HEK293 (cell line): Measurements from ENCODE around the gene EXOC1.

Experiments used
- CTCF ChIA-PET: fragments of 350-600 bp; formaldehyde crosslinking; extraction: SDS; loops from one replicate; lab custom pipeline; 2021; ENCODE audit warnings: antibody characterized with exemption; lab: Yijun Ruan, JAX
- POLR2A ChIA-PET: fragments of 300-600 bp; formaldehyde crosslinking; extraction: SDS; loops from one replicate; lab custom pipeline; 2020; ENCODE audit warnings: antibody characterized with exemption, inconsistent platforms; lab: Yijun Ruan, JAX
- H3K27ac ChIP-seq: fragments of 200-500 bp; sonication (Bioruptor generic); 2 replicates; pipeline ENCODE4 v1.5.1; 2014; ENCODE audit warnings: low read depth, low read length, control low read depth, inconsistent platforms; ENCODE audit errors: extremely low read depth
- H3K36me3 ChIP-seq, 2 experiments: fragments of 200-500 bp in 1 of 2; sonication (Bioruptor generic) in 1 of 2; 1 replicate in 1 of 2; 2 replicates in 1 of 2; pipeline ENCODE4 v1.5.1; 2014 to 2017; ENCODE audit warnings: inconsistent platforms in 2 of 2, low read length in 2 of 2; ENCODE audit not compliant: control insufficient read depth in 2 of 2, insufficient read depth in 1 of 2
- H3K4me1 ChIP-seq: fragments of 200-500 bp; sonication (Bioruptor generic); 2 replicates; pipeline ENCODE4 v1.5.1; 2014; ENCODE audit warnings: mild to moderate bottlenecking, low read length, inconsistent platforms; ENCODE audit not compliant: control insufficient read depth, insufficient read depth
- H3K4me3 ChIP-seq: 2 replicates; pipeline ENCODE4 v1.5.1; 2011; ENCODE audit warnings: low read depth, mild to moderate bottlenecking, control low read depth, low read length, moderate library complexity
- H3K9me3 ChIP-seq: fragments of 200-500 bp; sonication (Bioruptor generic); 2 replicates; pipeline ENCODE4 v1.5.1; 2014; ENCODE audit warnings: low read depth, low read length, inconsistent platforms; ENCODE audit not compliant: control insufficient read depth, insufficient read depth
- BCL11B ChIP-seq: fragments of 450-650 bp; formaldehyde crosslinking; IDR thresholded peaks from 2 replicates; pipeline ENCODE4 v1.5.1; 2016; ENCODE audit warnings: low read depth, missing biosample characterization, missing genetic modification characterization
- GFI1B ChIP-seq: fragments of 450-650 bp; formaldehyde crosslinking; IDR thresholded peaks from 2 replicates; pipeline ENCODE4 v1.5.1; 2016; ENCODE audit warnings: missing biosample characterization, missing genetic modification characterization
- GLI4 ChIP-seq: fragments of 450-650 bp; formaldehyde crosslinking; IDR thresholded peaks from 2 replicates; pipeline ENCODE4 v1.5.1; 2016; ENCODE audit warnings: missing biosample characterization, missing genetic modification characterization
- HOXC10 ChIP-seq: sonication (generic); formaldehyde crosslinking; IDR thresholded peaks from 2 replicates; pipeline ENCODE4 v1.8.1; 2023; ENCODE audit warnings: mild to moderate bottlenecking, missing genetic modification reagents
- PATZ1 ChIP-seq: fragments of 450-650 bp; formaldehyde crosslinking; IDR thresholded peaks from 2 replicates; pipeline ENCODE4 v1.5.1; 2016; ENCODE audit warnings: missing biosample characterization, missing genetic modification characterization
- PRDM1 ChIP-seq: fragments of 450-650 bp; formaldehyde crosslinking; IDR thresholded peaks from 2 replicates; pipeline ENCODE4; 2016; ENCODE audit warnings: missing biosample characterization, missing genetic modification characterization
- ZBTB6 ChIP-seq: fragments of 450-650 bp; formaldehyde crosslinking; IDR thresholded peaks from 2 replicates; pipeline ENCODE4 v1.5.1; 2017; ENCODE audit warnings: missing biosample characterization, missing genetic modification characterization
- ZEB2 ChIP-seq: fragments of 450-650 bp; formaldehyde crosslinking; IDR thresholded peaks from 2 replicates; pipeline ENCODE4 v1.5.1; 2016; ENCODE audit warnings: missing biosample characterization, missing genetic modification characterization
- ZNF112 ChIP-seq: fragments of 450-650 bp; formaldehyde crosslinking; IDR thresholded peaks from 2 replicates; pipeline ENCODE4 v1.5.0; 2017; ENCODE audit warnings: missing biosample characterization, missing genetic modification characterization
- ZNF157 ChIP-seq: fragments of 450-650 bp; formaldehyde crosslinking; IDR thresholded peaks from 2 replicates; pipeline ENCODE4 v1.5.1; 2016; ENCODE audit warnings: missing biosample characterization, missing genetic modification characterization
- ZNF280C ChIP-seq: fragments of 450-650 bp; formaldehyde crosslinking; IDR thresholded peaks from 2 replicates; pipeline ENCODE4 v1.5.1; 2016; ENCODE audit warnings: missing biosample characterization, missing genetic modification characterization
- ZNF341 ChIP-seq: fragments of 450-650 bp; formaldehyde crosslinking; IDR thresholded peaks from 2 replicates; pipeline ENCODE4; 2016; ENCODE audit warnings: low read depth, missing biosample characterization, missing genetic modification characterization
- ZNF362 ChIP-seq: fragments of 450-650 bp; formaldehyde crosslinking; IDR thresholded peaks from 2 replicates; pipeline ENCODE4 v1.5.1; 2016; ENCODE audit warnings: missing biosample characterization, missing genetic modification characterization
- ZNF398 ChIP-seq: fragments of 450-650 bp; formaldehyde crosslinking; IDR thresholded peaks from 2 replicates; pipeline ENCODE4 v1.5.1; 2017; ENCODE audit warnings: missing biosample characterization, missing genetic modification characterization
- ZNF521 ChIP-seq: fragments of 450-650 bp; formaldehyde crosslinking; IDR thresholded peaks from 2 replicates; pipeline ENCODE4 v1.5.1; 2017; ENCODE audit warnings: missing biosample characterization, mild to moderate bottlenecking, missing genetic modification characterization
- ZNF530 ChIP-seq: fragments of 450-650 bp; formaldehyde crosslinking; IDR thresholded peaks from 2 replicates; pipeline ENCODE4 v1.5.1; 2016; ENCODE audit warnings: low read depth, missing biosample characterization, missing genetic modification characterization
- ZNF600 ChIP-seq: fragments of 450-650 bp; formaldehyde crosslinking; IDR thresholded peaks from 2 replicates; pipeline ENCODE4 v1.5.1; 2016; ENCODE audit warnings: missing biosample characterization, missing genetic modification characterization
- ZNF660 ChIP-seq: fragments of 450-650 bp; IDR thresholded peaks from 2 replicates; pipeline ENCODE4 v1.5.1; 2018; ENCODE audit warnings: missing biosample characterization, mild to moderate bottlenecking, missing genetic modification characterization
- ZNF707 ChIP-seq: fragments of 450-650 bp; formaldehyde crosslinking; IDR thresholded peaks from 2 replicates; pipeline ENCODE4 v1.5.1; 2016; ENCODE audit warnings: missing biosample characterization, missing genetic modification characterization
- ZNF747 ChIP-seq: fragments of 450-650 bp; formaldehyde crosslinking; IDR thresholded peaks from 2 replicates; pipeline ENCODE4 v1.5.1; 2016; ENCODE audit warnings: missing biosample characterization, missing genetic modification characterization
- ZNF785 ChIP-seq: fragments of 450-650 bp; formaldehyde crosslinking; IDR thresholded peaks from 2 replicates; pipeline ENCODE4 v1.5.1; 2016; ENCODE audit warnings: missing biosample characterization, missing genetic modification characterization
- ZNF791 ChIP-seq: fragments of 450-650 bp; formaldehyde crosslinking; IDR thresholded peaks from 2 replicates; pipeline ENCODE4 v1.5.1; 2016; ENCODE audit warnings: missing biosample characterization, missing genetic modification characterization
- ZSCAN30 ChIP-seq: fragments of 450-650 bp; IDR thresholded peaks from 2 replicates; pipeline ENCODE4 v1.5.1; 2018; ENCODE audit warnings: missing biosample characterization, mild to moderate bottlenecking, missing genetic modification characterization, moderate library complexity

EXOC1 gene

GRCh38 chr4:55879224-55879623 is 25.8 kb downstream of the EXOC1 start:
- no peaks in the 10 kb centered on the region for H3K9me3 ChIP-seq
- no peak overlapping the region for H3K4me3 ChIP-seq
- H3K4me1 ChIP-seq = no peaks in the 10 kb centered on the region
- H3K36me3 ChIP-seq = peaks cover 0 to 41% of the 10 kb centered on the region in 2 experiments; a peak in 1 of 3 replicates
- POLR2A ChIA-PET = no interaction called here
- TF ChIP-seq GFI1B (tag by site-specific recombination) (no peak), ZSCAN30 (no peak), ZNF362 (tag by site-specific recombination) (no peak), ZNF660 (tag by site-specific recombination) (no peak), ZEB2 (tag by site-specific recombination) (no peak), HOXC10 (CRISPR knock-in tag) (no peak), ZNF280C (tag by site-specific recombination) (no peak)
- H3K27ac ChIP-seq = no peak overlapping the region
- CTCF ChIA-PET = interaction anchor here (0.6 kb wide), 1 partner anchor 22 kb away, joined by 4 read pairs; no protein-coding TSS in a partner anchor

- CTCF ChIA-PET = interaction anchor here (0.6 kb wide), 1 partner anchor 157 kb away, joined by 3 read pairs; no protein-coding TSS in a partner anchor
- H3K27ac ChIP-seq = no peak overlapping the region
- TF ChIP-seq ZNF341 (tag by site-specific recombination) (no peak), ZNF600 (tag by site-specific recombination) (no peak), ZNF157 (tag by site-specific recombination) (no peak), BCL11B (tag by site-specific recombination) (no peak), PRDM1 (tag by site-specific recombination) (no peak), ZNF398 (no peak), ZBTB6 (tag by site-specific recombination) (no peak), ZNF791 (tag by site-specific recombination) (no peak), ZNF747 (no peak), ZNF530 (tag by site-specific recombination) (no peak), PATZ1 (tag by site-specific recombination) (no peak), ZNF785 (no peak), ZNF707 (tag by site-specific recombination) (no peak), GLI4 (tag by site-specific recombination) (no peak), ZNF112 (tag by site-specific recombination) (no peak), ZNF521 (tag by site-specific recombination) (no peak)
- POLR2A ChIA-PET = no interaction called here
- no peaks in the 10 kb centered on the region for H3K9me3 ChIP-seq
- no peak overlapping the region for H3K4me3 ChIP-seq
- no peaks in the 10 kb centered on the region for H3K4me1 ChIP-seq
- H3K36me3 ChIP-seq = peaks cover 0 to 38% of the 10 kb centered on the region in 2 experiments; a peak in 1 of 3 replicates
These were observed 27.3 kb downstream of the EXOC1 start for GRCh38 chr4:55880652-55881280.
